Smooth muscle cell (in vitro differentiated cells): ENCODE results near the gene KIAA1217. TPM values are rescaled to one million over a fixed set of nuclear protein-coding genes. Genes with fewer than 3 reads are reported as not detected.

Source experiments
- DNase-seq: peaks from one replicate; lab custom pipeline; 2025; ENCODE audit not compliant: unreplicated experiment; lab: John Stamatoyannopoulos, UW
- H2AFZ ChIP-seq: fragments of 200-600 bp; sonication (generic); 2 replicates; pipeline ENCODE4 v1.6.0; 2016; ENCODE audit warnings: antibody characterized with exemption, low read depth, mild to moderate bottlenecking
- H3F3A ChIP-seq: fragments of 200-600 bp; sonication (generic); 2 replicates; pipeline ENCODE4 v1.6.0; 2017; ENCODE audit warnings: antibody characterized with exemption, low read depth
- H3K27ac ChIP-seq: fragments of 200-600 bp; sonication (generic); 2 replicates; pipeline ENCODE4 v1.5.1; 2016; ENCODE audit warnings: low read depth, mild to moderate bottlenecking
- H3K27me3 ChIP-seq: fragments of 200-600 bp; sonication (generic); 2 replicates; pipeline ENCODE4 v1.6.1; 2016; ENCODE audit warnings: low read depth, mild to moderate bottlenecking
- H3K36me3 ChIP-seq: fragments of 200-600 bp; sonication (generic); 2 replicates; pipeline ENCODE4 v1.5.1; 2016; ENCODE audit warnings: low read depth
- H3K4me1 ChIP-seq: fragments of 200-600 bp; sonication (generic); 2 replicates; pipeline ENCODE4 v1.5.1; 2016; ENCODE audit warnings: low read depth
- H3K4me2 ChIP-seq: fragments of 200-600 bp; sonication (generic); 2 replicates; pipeline ENCODE4 v1.6.0; 2016; ENCODE audit warnings: mild to moderate bottlenecking
- H3K4me3 ChIP-seq: fragments of 200-600 bp; sonication (generic); 2 replicates; pipeline ENCODE4 v1.5.1; 2016; ENCODE audit warnings: mild to moderate bottlenecking
- H3K79me2 ChIP-seq: fragments of 200-600 bp; sonication (generic); 2 replicates; pipeline ENCODE4 v1.6.0; 2016; ENCODE audit warnings: low read depth, mild to moderate bottlenecking
- H3K9ac ChIP-seq: fragments of 200-600 bp; sonication (generic); 2 replicates; pipeline ENCODE4 v1.6.0; 2016; ENCODE audit warnings: low read depth
- H3K9me3 ChIP-seq: fragments of 200-600 bp; sonication (generic); replicated peaks from 2 replicates; pipeline ENCODE4 v1.5.1; 2016; ENCODE audit warnings: low read depth
- H4K20me1 ChIP-seq: fragments of 200-600 bp; sonication (generic); 2 replicates; pipeline ENCODE4 v1.6.0; 2016; ENCODE audit warnings: low read depth
- WGBS: methylation state at CpG from one replicate; pipeline ENCODE4 v1.1.7; 2016; ENCODE audit warnings: low lambda C conversion rate; 5-methylcytosine and 5-hydroxymethylcytosine counted together
- polyA plus RNA-seq: library from polyadenylated mRNA; unstranded; fragments of >200 nt; fragmentation: Nextera tagmentation; extraction: Ambion mirVana; gene quantifications from 2 replicates; pipeline ENCODE4 v1.2.1, GENCODE V29; 2016
- total RNA-seq: library from RNA; depleted of rRNA; stranded (reverse); fragments of >200 nt; gene quantifications from 2 replicates; pipeline ENCODE4 v1.2.3, GENCODE V29; 2014
- TF ChIP-seq, protein P1 (sequence below): fragments of 200-600 bp; sonication (generic); IDR thresholded peaks from 2 replicates; pipeline ENCODE4 v1.5.1; 2017; ENCODE audit warnings: borderline replicate concordance, mild to moderate bottlenecking, antibody characterized with exemption; ENCODE audit not compliant: insufficient read depth, poor library complexity, severe bottlenecking

Gene KIAA1217
- total and polyA plus RNA-seq, 2 experiments from 2014 or later: 43.3 to 68.8 TPM

DNA sequence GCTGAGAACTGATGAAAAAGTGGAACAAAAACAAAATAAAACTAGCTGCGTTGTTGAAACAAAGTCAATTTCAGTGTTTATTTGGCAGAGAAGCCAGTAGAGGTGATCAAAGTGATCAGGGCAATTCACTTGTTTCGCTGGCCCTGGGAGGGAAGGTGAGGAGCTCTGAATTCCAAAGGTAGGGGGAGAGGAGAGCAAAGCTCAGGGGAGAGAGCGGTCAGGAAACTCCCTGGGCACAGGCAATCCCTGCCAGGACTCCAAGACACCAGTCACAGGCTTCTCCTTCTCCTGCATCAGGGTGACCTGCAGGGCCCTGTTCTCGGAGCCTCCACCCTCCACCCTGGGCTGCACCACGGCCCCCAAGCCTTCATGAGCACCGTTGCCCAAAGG, 6.8 kb upstream of the KIAA1217 start:
- H2AFZ ChIP-seq: no peak overlapping the region
- no peaks in the 10 kb centered on the region for H3K27me3 ChIP-seq
- H3F3A ChIP-seq: no peaks in the 10 kb centered on the region
- DNase-seq: no peak
- H4K20me1 ChIP-seq: no peaks in the 10 kb centered on the region
- H3K4me2 ChIP-seq: no peak overlapping the region
- H3K9me3 ChIP-seq: no peaks in the 10 kb centered on the region
- no peak overlapping the region for H3K9ac ChIP-seq
- 61% methylated on average over 6 of the region's 6 CpGs for WGBS
- peaks cover 20% of the 10 kb centered on the region for H3K4me1 ChIP-seq
- no peaks in the 10 kb centered on the region for H3K79me2 ChIP-seq
- TF ChIP-seq, protein P1, sequence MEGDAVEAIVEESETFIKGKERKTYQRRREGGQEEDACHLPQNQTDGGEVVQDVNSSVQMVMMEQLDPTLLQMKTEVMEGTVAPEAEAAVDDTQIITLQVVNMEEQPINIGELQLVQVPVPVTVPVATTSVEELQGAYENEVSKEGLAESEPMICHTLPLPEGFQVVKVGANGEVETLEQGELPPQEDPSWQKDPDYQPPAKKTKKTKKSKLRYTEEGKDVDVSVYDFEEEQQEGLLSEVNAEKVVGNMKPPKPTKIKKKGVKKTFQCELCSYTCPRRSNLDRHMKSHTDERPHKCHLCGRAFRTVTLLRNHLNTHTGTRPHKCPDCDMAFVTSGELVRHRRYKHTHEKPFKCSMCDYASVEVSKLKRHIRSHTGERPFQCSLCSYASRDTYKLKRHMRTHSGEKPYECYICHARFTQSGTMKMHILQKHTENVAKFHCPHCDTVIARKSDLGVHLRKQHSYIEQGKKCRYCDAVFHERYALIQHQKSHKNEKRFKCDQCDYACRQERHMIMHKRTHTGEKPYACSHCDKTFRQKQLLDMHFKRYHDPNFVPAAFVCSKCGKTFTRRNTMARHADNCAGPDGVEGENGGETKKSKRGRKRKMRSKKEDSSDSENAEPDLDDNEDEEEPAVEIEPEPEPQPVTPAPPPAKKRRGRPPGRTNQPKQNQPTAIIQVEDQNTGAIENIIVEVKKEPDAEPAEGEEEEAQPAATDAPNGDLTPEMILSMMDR: no peak
- H3K4me3 ChIP-seq: no peak overlapping the region
- no peak overlapping the region for H3K27ac ChIP-seq
- H3K36me3 ChIP-seq: no peaks in the 10 kb centered on the region

DNA sequence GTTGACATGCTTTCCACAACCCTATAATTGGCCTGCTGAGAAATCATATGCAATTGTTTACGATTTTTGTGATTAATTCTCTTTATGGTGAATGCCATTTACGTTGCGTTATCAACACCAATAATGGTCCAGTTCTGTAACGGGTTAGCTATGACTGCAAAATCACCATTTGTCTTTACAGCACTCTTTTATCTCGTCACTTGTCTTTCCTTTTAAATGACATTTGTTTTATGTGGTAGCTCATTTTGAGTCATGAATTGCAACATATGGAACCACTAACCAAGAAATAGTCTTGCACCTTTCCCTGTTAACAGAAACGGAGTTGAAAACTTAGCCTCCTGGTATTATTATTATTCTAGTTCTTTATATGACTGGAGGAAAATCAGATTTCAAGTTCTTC, 3.1 kb upstream of the KIAA1217 start:
- H3K4me3 ChIP-seq: no peak overlapping the region
- no peak overlapping the region for H2AFZ ChIP-seq
- 42% methylated on average over 6 of the region's 6 CpGs for WGBS
- no peak overlapping the region for H3K27ac ChIP-seq
- TF ChIP-seq, protein P1: no peak
- H4K20me1 ChIP-seq: no peaks in the 10 kb centered on the region
- no peak overlapping the region for H3K4me2 ChIP-seq
- H3K9ac ChIP-seq: no peak overlapping the region
- DNase-seq: no peak
- no peaks in the 10 kb centered on the region for H3K9me3 ChIP-seq
- no peaks in the 10 kb centered on the region for H3F3A ChIP-seq
- no peaks in the 10 kb centered on the region for H3K27me3 ChIP-seq
- no peaks in the 10 kb centered on the region for H3K36me3 ChIP-seq
- no peaks in the 10 kb centered on the region for H3K79me2 ChIP-seq
- peaks cover 49% of the 10 kb centered on the region for H3K4me1 ChIP-seq

DNA sequence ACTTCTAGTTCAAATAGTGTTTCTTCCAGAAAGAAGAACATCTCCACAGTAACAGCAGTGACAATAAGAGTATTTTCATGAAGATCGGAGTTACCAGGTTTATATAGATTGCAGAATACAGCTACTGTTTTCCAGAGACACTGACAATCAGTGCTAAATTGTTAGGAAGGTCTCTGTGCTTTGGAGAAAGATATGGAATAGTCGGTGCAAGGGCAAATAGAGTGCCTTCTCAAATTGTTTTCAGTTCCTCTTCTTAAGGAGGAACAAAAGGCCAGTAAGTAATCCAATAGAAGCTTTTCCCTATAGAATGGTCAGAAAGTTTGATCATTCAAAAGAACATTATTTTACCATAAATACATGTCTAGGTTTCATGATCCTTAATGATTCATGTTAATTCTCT, 2.6 kb upstream of the KIAA1217 start:
- no peaks in the 10 kb centered on the region for H4K20me1 ChIP-seq
- no peak for DNase-seq
- H3K4me2 ChIP-seq: no peak overlapping the region
- no peak overlapping the region for H2AFZ ChIP-seq
- H3K27ac ChIP-seq: no peak overlapping the region
- no peaks in the 10 kb centered on the region for H3F3A ChIP-seq
- no peaks in the 10 kb centered on the region for H3K9me3 ChIP-seq
- no peak overlapping the region for H3K9ac ChIP-seq
- H3K36me3 ChIP-seq: no peaks in the 10 kb centered on the region
- 82% methylated on average over 2 of the region's 2 CpGs for WGBS
- H3K27me3 ChIP-seq: no peaks in the 10 kb centered on the region
- H3K4me1 ChIP-seq: peaks cover 49% of the 10 kb centered on the region
- TF ChIP-seq, protein P1: no peak
- no peaks in the 10 kb centered on the region for H3K79me2 ChIP-seq
- H3K4me3 ChIP-seq: no peak overlapping the region

DNA sequence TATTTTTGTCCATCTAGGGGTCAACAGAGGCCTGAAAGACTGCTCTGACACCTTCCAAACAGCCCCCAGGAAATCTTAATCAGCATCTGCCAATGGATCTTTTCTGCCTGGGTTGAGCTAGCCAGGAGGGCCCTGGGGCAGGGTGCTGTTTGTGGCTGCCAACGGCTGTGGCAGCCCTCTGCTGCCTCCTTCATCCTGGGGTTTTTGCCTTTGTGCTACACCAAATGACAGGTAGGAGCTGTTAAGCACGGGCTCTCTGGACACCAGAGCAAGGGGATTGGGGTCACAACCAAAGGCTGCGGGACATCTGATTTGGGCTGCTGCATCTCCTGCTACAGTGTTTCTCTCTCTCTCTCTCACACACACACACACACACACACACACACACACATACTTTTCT, 2.0 kb upstream of the KIAA1217 start:
- no peaks in the 10 kb centered on the region for H3K9me3 ChIP-seq
- no peak for DNase-seq
- H3K4me1 ChIP-seq: peaks cover 44% of the 10 kb centered on the region
- no peak overlapping the region for H3K9ac ChIP-seq
- 68% methylated on average over 3 of the region's 3 CpGs for WGBS
- no peaks in the 10 kb centered on the region for H3K36me3 ChIP-seq
- H3K27ac ChIP-seq: no peak overlapping the region
- H2AFZ ChIP-seq: no peak overlapping the region
- no peaks in the 10 kb centered on the region for H4K20me1 ChIP-seq
- H3K4me3 ChIP-seq: no peak overlapping the region
- H3K27me3 ChIP-seq: no peaks in the 10 kb centered on the region
- no peaks in the 10 kb centered on the region for H3F3A ChIP-seq
- no peak overlapping the region for H3K4me2 ChIP-seq
- H3K79me2 ChIP-seq: no peaks in the 10 kb centered on the region
- TF ChIP-seq, protein P1: no peak
